Lower lobe of right lung (tissue), 1 donor: Measurements from ENCODE around the gene FAM240A. TPM values are rescaled to one million over a fixed set of nuclear protein-coding genes. Genes with fewer than 3 reads are reported as not detected.

Source experiments
- total RNA-seq: library from RNA; stranded (reverse); fragmentation: NEBNext Ultra II Directional; extraction: Animal tissue kit (Norgen Biotek cat#: 25700); gene quantifications from one replicate; pipeline ENCODE4 v1.2.1, GENCODE V29; 2021
- donor health status: DM: no; HTN: yes; CAD: no; lungs with severe emphysema.

FAM240A gene
- total RNA-seq, 1 donor from 2014 or later: not detected

Other genes with a start within 250 kb of the FAM240A start
- gene CCR5, start 241.6 kb upstream of the FAM240A start, total RNA-seq: 5.3 TPM
- gene CCRL2, start 205.3 kb upstream of the FAM240A start, total RNA-seq: 23.5 TPM
- gene LTF, start 147.6 kb upstream of the FAM240A start, total RNA-seq: 53.5 TPM
- gene RTP3, start 114.5 kb upstream of the FAM240A start, total RNA-seq: not detected
- gene LRRC2, start 46.2 kb upstream of the FAM240A start, total RNA-seq: 1.2 TPM
- gene ALS2CL, start 81.2 kb downstream of the FAM240A start, total RNA-seq: 59.7 TPM
- 1.0 TPM for gene TMIE, start 88.9 kb downstream of the FAM240A start, total RNA-seq
- gene PRSS50, start 105.3 kb downstream of the FAM240A start, total RNA-seq: 0.41 TPM